Measurements from ENCODE around the gene HOXD3.
A peak's percentile ranks its signal among the peaks of the same experiment; 100 is the strongest.

HOXD3 gene

GRCh38 chr2:176165370-176166050, 8.4 kb downstream of the HOXD3 start:
- DNase-seq = no peak

- DNase-seq = peak; percentile 60
These were observed 9.2 kb downstream of the HOXD3 start for GRCh38 chr2:176166272-176166671.

- DNase-seq = peak; percentile 69
These were observed 10.3 kb downstream of the HOXD3 start for GRCh38 chr2:176167398-176167797.

GRCh38 chr2:176169181-176169580, 12.1 kb downstream of the HOXD3 start:
- no peak for DNase-seq

GRCh38 chr2:176169711-176170110, 12.6 kb downstream of the HOXD3 start:
- DNase-seq = no peak

- DNase-seq = no peak
These were observed 13.6 kb downstream of the HOXD3 start for GRCh38 chr2:176170602-176171305.

- no peak for DNase-seq
These were observed 14.4 kb downstream of the HOXD3 start for GRCh38 chr2:176171351-176172006.

- no peak for DNase-seq
These were observed 15.1 kb downstream of the HOXD3 start for GRCh38 chr2:176172007-176172894.

- no peak for DNase-seq
These were observed 15.9 kb downstream of the HOXD3 start for GRCh38 chr2:176172895-176173566.

GRCh38 chr2:176173567-176174381, 16.7 kb downstream of the HOXD3 start:
- DNase-seq = no peak

GRCh38 chr2:176174382-176174823, 17.3 kb downstream of the HOXD3 start:
- peak; percentile 51 for DNase-seq

GRCh38 chr2:176174824-176175708, 18.0 kb downstream of the HOXD3 start:
- no peak for DNase-seq

GRCh38 chr2:176175709-176176607, 18.9 kb downstream of the HOXD3 start:
- no peak for DNase-seq

GRCh38 chr2:176177580-176178037, 20.5 kb downstream of the HOXD3 start:
- DNase-seq = no peak

GRCh38 chr2:176178038-176178756, 21.1 kb downstream of the HOXD3 start:
- peak; percentile 92 for DNase-seq

- DNase-seq = no peak
These were observed 21.7 kb downstream of the HOXD3 start for GRCh38 chr2:176178757-176179295.

GRCh38 chr2:176181551-176181950, 24.4 kb downstream of the HOXD3 start:
- no peak for DNase-seq

- no peak for DNase-seq
These were observed 25.6 kb downstream of the HOXD3 start for GRCh38 chr2:176182671-176183070.

Data from fibroblast of upper back skin (primary cell).